GM13977 (cell line): ENCODE results near the gene DDRGK1.
"Not testable (repeated sequence)": the region's sequence is repeated elsewhere in the genome, so short reads cannot be mapped to it uniquely, and the experiment has no call there.

Source experiments
- DNase-seq: peaks from one replicate; pipeline ENCODE4 v3.0.0; 2012; ENCODE audit warnings: low spot score
- in situ Hi-C: fragments of 300-500 bp; cut with MboI; formaldehyde crosslinking; loops from one replicate; pipeline ENCODE4 v1.12.0; 2022; ENCODE audit warnings: low sequenced_read_pairs, low pct_unique_long_range_greater_than_20kb, mixed read lengths, inconsistent platforms; ENCODE audit not compliant: unreplicated experiment
- TF ChIP-seq, protein P1 (sequence below): IDR thresholded peaks from 2 replicates; pipeline ENCODE4 v1.5.1; 2012; ENCODE audit warnings: mild to moderate bottlenecking, control low read depth; ENCODE audit not compliant: insufficient read depth; ENCODE audit errors: extremely low read depth, missing control alignments

DDRGK1 gene

DNA sequence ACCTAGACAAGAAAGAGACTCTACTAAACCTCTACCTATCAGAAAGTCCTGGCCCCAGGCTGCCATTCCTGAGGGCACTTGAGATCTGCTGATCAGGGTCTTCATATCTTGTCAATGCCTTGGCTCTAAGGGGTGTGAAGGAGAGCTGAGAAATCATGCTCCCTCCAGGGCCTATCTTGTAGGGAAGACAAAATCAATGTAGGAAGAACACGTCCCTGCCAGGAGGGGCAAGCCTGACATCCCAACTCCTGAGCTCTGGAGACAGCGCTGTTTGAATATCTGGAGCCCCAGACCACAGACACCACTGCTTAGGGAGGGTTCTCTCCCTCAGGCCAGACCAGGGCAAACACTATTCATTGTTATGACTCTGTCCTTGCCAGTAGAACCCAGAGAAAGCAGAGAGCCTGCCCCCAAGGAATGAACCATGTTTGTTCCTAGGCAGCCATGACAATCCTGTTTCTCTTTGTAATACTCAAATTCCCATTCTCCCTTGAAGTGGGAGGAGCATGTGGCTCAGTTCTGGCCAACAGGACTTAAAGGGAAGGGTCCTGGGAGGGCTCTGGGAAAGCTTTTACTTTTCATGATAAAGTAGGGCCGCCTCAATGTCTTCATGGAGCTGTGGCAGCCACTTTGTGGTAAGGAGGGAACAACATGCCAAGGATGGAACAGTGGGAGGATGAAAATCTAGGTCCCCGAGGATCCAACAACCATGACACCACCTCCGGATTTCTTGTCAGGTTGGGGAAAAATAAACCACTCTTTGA is 43.0 kb downstream of the DDRGK1 start:
- peak; percentile 17 for DNase-seq
- TF ChIP-seq, protein P1, sequence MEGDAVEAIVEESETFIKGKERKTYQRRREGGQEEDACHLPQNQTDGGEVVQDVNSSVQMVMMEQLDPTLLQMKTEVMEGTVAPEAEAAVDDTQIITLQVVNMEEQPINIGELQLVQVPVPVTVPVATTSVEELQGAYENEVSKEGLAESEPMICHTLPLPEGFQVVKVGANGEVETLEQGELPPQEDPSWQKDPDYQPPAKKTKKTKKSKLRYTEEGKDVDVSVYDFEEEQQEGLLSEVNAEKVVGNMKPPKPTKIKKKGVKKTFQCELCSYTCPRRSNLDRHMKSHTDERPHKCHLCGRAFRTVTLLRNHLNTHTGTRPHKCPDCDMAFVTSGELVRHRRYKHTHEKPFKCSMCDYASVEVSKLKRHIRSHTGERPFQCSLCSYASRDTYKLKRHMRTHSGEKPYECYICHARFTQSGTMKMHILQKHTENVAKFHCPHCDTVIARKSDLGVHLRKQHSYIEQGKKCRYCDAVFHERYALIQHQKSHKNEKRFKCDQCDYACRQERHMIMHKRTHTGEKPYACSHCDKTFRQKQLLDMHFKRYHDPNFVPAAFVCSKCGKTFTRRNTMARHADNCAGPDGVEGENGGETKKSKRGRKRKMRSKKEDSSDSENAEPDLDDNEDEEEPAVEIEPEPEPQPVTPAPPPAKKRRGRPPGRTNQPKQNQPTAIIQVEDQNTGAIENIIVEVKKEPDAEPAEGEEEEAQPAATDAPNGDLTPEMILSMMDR: no peak
- in situ Hi-C loops: no loop called here

DNA sequence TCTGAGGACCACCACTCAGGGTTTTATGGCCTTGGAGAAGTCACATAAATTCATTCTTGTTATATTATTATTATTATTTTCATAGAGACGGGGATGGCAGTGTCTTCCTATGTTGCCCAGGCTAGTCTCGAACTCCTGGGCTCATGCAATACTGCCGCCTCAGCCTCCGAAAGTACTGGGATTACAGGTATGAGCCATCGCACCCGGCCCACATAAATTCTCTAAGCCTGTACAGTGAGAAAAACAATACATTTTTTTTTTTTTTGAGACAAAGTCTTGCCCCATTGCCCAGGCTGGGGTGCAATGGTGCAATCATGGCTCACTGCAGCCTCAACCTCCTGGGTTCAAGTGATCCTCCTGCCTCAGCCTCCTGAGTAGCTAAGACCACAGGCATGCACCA is 44.1 kb downstream of the DDRGK1 start:
- no peak for DNase-seq
- in situ Hi-C loops: no loop called here
- TF ChIP-seq, protein P1: no peak

DNA sequence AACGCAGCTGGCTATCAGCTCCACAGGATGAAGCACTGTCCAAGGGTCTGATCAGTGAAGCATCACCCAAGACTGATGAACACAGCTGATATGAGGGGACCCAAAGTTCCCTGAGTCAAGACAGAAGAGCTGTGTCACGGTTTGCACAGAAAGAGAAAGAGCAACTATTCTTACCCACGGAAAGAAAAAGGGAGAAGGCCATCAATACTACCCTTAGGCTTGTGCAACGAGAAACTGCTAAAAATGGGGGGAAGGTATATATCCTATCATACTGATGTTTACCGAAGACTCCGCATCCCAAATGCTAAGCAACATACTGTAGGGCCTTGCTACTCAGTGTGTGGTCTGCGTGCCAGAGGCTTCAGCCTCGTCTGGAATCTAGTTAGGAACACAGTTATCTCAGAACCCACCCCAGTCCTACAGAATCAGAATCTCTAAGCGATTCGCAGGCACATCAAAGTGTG is 45.5 kb downstream of the DDRGK1 start:
- in situ Hi-C loops: no loop called here
- TF ChIP-seq, protein P1: no peak
- peak; percentile 31 for DNase-seq

DNA sequence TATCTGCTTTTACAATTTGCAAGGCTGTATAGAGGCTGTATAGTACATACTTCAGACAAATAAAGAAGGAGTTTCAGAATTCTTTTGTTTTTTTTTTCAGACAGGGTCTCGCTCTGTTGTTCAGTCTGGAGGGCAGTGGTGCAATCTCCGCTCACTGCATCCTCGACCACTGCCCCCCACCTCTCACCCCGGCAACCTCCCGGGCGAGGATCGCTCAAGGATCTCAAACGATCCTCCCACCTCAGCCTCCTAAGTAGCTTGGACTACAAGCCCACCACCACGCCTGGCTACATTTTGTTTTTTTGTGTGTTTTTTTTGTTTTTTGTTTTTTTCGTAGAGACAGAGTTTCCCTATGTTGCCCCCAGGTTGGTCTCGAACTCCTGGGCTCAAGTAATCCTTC is 46.7 kb downstream of the DDRGK1 start:
- in situ Hi-C loops: no loop called here
- DNase-seq: no peak

DNA sequence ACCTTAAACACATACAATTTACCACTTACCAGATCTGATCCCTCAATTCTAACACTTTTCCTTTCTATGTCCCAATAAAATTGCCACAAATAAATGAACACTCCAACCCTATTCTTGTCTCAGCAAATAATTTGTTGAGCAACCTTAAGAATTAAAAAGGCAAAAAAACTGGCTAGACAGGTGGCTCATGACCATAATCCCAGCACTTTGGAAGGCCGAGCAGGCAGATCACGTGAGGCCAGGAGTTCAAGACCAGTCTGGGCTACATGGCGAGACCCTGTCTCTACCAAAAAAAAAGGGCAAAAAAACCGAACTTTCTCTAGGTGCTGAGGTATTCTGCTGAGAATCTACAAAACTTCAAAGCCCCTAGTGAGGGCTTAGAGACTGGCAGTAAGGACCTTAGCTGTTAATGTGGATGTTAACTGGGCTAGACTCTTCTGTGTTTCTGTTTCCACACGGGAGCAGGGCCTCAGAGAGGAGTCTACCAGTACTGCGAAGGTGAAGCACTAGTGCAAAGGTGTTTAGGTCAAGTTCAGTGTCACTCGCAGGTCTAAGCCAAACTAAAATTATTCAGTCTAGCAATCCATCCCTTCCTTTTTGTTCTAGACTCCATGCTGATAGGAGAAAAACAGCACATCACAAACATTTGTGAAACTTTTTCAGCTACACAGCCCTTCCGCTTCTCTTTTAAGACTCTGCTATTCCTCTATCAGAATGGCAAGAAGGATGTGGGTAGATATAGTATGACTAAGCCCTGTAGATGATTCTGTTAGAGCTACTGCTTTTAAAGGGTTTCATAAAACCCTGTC is 47.5 kb downstream of the DDRGK1 start:
- TF ChIP-seq, protein P1: no peak
- in situ Hi-C loops: no loop called here
- DNase-seq: peak; percentile 70

More for the DNA sequence above, 46.7 kb downstream of the DDRGK1 start:
- TF ChIP-seq, protein P1: no peak

DNA sequence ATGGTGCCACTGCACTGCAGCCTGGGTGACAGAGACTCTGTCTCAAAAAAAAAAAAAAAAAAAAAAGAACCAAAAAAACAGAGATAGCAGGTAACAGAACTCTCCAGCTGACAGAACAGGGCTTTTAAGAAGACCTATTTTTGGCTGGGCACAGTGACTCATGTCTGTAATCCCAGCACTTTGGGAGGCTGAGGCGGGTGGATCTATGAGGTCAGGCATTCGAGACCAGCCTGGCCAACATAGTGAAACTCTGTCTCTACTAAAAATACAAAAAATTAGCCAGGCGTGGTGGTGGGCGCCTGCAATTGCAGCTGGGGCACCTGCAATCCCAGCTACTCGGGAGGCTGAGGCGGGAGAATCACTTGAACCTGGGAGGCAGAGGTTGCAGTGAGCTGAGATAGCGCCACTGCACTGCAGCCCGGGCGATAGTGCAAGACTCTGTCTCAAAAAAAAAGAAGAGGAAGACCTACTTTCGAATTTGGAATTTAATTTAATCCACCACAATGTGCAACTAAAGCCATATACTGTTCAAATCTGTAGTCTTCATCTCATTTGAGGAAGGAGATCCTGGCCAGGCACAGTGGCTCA is 52.3 kb downstream of the DDRGK1 start:
- in situ Hi-C loops, DNase-seq: not testable (repeated sequence)
